Inflammatory macrophage (primary cell): Measurements from ENCODE around the gene IST1.

ENCODE experiments used
- DNase-seq, 2 donors: peaks; one replicate each; pipeline ENCODE4 v3.0.0-alpha.2; 2020 to 2022

The IST1 gene

GRCh38 chr16:71919035-71919434 lies 23.7 kb downstream of the IST1 start:
- DNase-seq = peak; percentile 87 to 88

DNA sequence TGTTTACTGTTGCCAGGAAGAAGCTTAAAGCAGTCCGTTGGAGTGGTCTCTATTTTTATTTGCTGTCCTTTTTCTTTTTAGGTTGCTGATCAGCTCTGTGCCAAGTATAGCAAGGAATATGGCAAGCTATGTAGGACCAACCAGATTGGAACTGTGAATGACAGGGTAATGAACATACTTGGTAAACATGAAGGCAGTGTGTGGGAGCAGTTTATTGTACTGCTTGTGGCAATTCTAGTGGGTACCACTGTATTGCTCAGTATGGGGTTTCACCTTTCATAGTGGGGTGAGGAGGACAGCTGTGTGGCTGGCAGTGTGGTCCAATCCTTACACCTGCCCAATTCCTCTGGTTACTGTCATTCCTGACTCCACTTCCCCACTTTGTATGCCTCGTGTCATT lies 25.3 kb downstream of the IST1 start:
- DNase-seq = no peak

GRCh38 chr16:71923941-71924690 lies 28.8 kb downstream of the IST1 start:
- DNase-seq = no peak

GRCh38 chr16:71924710-71925109 lies 29.4 kb downstream of the IST1 start:
- DNase-seq = no peak

DNA sequence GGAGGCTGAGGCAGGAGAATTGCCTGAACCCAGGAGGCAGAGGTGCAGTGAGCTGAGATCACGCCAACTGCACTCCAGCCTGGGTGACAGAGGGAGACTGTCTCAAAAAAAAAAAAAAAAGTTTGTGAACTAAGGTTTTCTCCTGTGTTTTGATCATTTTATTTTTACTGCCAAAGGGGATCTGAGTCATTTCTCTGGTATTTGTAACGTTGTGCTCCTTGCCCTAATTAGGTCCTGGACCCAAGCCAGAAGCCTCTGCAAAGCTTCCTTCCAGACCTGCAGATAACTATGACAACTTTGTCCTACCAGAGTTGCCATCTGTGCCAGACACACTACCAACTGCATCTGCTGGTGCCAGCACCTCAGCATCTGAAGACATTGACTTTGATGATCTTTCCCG lies 32.1 kb downstream of the IST1 start:
- DNase-seq = no peak

DNA sequence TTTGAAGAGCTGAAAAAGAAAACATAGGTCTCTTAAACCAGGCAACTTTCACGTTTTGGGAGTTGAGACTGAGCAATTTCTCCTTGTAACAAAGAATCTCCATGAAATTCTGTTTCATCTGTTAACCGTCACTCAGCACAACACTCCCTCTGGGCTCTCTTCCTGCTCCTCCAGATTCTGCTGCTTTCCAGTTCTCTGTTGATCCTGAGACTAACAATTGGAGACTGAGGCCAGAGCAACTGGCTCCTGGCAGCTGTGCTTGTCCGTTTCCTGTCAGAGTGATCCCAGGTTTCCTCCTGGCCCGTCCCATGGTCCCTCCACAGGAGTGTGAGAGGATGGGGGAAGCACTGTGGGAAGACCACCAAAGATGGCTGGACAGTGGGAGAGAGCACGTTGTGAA lies 32.5 kb downstream of the IST1 start:
- DNase-seq = no peak

DNA sequence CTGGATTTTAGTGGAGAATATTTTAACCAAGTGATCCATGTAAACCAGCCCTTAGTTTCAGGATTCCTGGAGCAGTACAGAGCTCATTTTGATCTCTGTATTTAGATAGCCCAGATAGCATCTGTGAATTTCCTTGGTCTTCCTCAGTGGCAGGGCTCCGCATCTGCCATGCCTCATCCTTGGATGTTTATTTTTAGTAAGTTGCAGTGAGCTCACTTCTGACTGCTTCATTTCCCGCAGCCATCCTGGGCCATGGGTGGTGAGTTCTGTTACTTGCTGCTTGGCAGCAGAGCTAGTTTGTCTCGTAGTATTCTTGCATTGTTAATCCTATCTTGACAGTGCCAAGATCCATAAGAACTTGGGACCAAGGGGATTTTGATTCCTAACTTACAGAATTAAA lies 33.7 kb downstream of the IST1 start:
- no peak for DNase-seq

- DNase-seq = no peak
These were observed 34.8 kb downstream of the IST1 start for GRCh38 chr16:71930013-71930563.

DNA sequence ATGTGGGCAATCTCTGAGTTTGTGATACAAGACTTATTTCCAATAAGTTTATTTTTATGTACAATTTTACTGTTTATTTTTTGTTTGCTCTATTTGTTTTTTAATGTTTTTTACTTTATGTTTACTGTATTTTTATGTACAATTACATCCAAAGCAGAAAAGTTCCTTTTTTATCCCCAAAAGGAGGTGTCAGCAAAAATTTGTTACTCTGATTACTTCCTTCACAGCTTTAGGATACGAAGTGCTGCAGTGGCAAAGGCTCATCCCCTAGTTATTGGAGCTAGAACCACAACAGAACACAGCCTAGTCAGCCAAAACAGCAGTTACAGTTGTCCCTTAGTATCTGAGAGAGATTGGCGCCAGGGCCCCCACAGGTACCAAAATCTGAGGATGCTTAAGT lies 35.7 kb downstream of the IST1 start:
- no peak for DNase-seq

DNA sequence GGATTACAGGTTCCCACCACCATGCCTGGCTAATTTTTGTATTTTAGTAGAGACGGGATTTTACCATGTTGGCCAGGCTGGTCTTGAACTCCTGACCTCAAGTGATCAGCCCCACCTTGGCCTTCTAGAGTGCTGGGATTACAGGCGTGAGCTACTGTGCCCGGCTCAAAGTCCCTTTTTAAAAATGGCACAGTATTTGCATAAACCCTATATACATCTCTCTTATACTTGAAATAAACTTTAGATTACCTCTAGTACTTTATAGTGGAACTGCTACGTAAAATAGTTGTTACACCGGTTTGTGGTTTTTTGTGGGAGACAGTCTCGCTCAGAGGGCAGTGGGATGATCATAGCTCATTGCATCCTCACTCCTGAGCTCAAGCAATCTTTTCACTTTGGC lies 36.3 kb downstream of the IST1 start:
- no peak for DNase-seq

DNA sequence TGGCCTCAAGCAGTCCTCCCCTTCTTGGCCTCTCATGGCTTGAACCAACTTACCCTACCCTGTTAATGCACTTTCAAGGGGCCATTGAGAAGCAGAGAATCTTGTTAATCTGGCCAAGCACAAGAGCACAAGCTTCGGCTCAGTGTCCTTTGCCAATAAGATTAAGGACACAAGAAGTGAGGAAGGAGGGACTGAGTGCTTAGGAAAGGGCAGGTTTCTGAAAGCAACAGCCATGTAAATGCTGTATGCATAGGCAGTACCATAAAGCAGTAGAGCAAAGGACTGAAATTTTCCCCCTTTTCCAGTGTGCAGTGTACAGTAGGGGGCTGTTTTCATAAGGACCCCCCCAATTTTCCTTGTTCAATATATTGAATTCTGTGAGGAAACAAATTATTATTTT lies 37.7 kb downstream of the IST1 start:
- no peak for DNase-seq

- no peak for DNase-seq
These were observed 38.8 kb downstream of the IST1 start for GRCh38 chr16:71933913-71934695.

- no peak for DNase-seq
These were observed 42.7 kb downstream of the IST1 start for GRCh38 chr16:71937868-71938510.

DNA sequence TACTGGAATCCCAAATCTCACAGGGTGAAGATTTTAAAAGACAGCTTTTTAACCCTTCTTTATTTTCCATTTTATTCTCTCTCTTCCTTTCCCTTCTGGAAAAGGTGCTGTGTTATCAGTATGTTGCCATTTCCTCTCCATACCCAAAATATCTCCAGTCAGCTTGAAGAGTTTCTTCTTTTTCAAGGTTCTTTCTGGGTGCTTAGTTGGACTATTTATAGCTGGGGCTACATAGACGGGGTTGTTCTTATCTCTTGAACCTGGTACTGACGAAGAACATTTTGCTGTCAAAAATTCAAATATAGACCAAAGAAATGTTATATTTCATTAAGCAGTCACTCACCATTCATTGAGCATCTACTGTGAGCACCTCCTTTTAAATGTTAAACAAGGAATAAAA lies 48.6 kb downstream of the IST1 start:
- DNase-seq = no peak

- no peak for DNase-seq
These were observed 50.3 kb downstream of the IST1 start for GRCh38 chr16:71945616-71946015.

DNA sequence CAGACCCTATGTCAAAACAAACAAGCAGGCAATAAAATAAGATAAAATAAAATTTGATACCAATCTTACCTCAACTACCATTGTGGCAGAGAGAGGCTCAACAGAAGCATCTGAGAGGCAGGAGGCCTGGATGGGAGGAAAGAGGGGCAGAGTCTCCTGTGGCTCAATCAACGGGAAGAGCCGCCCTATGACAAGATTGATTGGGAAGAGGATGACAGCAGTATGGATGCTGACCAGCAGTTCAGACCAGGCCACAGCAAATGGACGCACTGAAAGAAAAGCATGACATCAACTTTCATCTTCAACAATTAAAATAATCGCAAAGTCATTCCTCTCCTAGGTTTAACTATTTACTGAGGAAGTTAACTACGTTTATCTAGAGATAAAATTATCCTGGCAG lies 57.5 kb downstream of the IST1 start:
- DNase-seq = no peak

DNA sequence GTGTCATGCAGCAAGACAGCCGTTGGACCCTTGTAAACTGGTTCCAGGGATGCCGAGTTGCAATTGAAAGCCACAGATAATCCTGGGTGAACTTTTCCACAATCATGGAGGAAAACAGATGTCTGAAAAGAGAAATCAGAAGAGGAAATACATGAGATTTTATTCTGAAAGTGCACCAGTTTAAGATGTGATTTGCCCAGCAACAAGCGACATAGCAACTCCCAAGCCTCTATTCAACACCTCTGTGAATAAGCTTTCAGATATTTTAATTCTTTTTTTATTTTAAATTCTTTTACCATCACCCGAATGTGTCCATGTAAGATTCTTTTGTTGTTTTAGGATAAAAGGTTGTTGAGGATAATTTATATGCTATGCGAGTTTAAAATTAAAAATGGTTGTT lies 58.8 kb downstream of the IST1 start:
- no peak for DNase-seq

- DNase-seq = no peak
These were observed 59.4 kb downstream of the IST1 start for GRCh38 chr16:71954699-71955195.

GRCh38 chr16:71956486-71956885 lies 61.2 kb downstream of the IST1 start:
- peak; percentile 30 to 70 for DNase-seq

DNA sequence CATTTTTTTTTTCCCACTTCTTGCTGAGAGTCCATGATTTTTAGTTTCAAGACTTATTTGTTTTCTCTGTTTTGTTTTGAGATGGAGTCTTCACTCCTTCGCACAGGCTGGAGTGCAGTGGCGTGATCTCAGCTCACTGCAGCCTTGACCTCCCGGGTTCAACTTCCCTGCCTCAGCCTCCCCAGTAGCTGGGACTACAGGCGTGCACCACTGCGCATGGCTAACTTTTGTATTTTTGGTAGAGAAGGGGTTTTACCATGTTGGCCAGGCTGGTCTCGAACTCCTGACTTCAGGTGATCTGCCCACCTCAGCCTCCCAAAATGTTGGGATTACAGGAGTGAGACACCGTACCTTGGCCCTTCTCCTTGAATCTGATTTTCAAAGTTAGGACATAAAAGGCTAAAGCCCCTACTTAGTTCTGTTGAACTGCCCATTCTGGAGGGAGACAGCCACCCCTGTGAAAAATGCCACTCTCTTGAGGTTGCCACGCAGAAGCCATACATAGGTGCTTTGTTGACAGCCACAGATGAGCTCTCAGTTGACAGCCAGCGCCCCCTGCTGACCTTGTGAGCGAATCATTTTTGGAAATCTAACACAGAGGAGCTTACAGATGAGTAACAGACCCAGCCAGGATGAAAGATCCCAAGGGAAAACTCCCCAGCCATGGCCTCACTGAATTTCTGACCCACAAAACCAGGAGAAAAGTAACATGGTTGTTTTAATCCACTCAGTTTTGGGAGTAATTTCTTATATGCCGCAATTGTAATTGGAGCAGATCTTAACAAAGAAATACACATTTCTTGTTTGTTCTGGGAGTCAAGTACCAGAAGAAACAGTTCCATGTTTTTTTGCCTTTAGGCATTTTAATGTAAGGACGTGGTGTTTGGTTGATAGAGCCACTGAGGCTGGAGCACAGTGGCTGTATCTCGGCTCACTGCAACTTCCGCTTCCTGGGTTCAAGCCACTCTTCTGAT lies 66.0 kb downstream of the IST1 start:
- DNase-seq = peak; percentile 78 to 84

- DNase-seq = no peak
These were observed 68.0 kb downstream of the IST1 start for GRCh38 chr16:71963125-71963875.
